Ishikawa (cell line): ENCODE results near the gene RNF157.

Source experiments
- CEBPB ChIP-seq: IDR thresholded peaks from 2 replicates; pipeline ENCODE4 v1.6.1; 2012
- CREB1 ChIP-seq: IDR thresholded peaks from 2 replicates; pipeline ENCODE4 v1.6.1; 2012; ENCODE audit warnings: low read depth
- EGR1 ChIP-seq: IDR thresholded peaks from 2 replicates; pipeline ENCODE4 v1.6.1; 2012
- EP300 ChIP-seq: IDR thresholded peaks from 2 replicates; pipeline ENCODE4 v1.6.1; 2012; ENCODE audit warnings: borderline replicate concordance
- FOXM1 ChIP-seq: IDR thresholded peaks from 2 replicates; pipeline ENCODE4 v1.6.1; 2012; ENCODE audit warnings: low read depth, borderline replicate concordance
- NFIC ChIP-seq: IDR thresholded peaks from 2 replicates; pipeline ENCODE4 v1.6.1; 2012
- RAD21 ChIP-seq: IDR thresholded peaks from 2 replicates; pipeline ENCODE4 v1.6.1; 2012; ENCODE audit warnings: low read depth
- TAF1 ChIP-seq: IDR thresholded peaks from 2 replicates; pipeline ENCODE4 v1.6.1; 2012; ENCODE audit warnings: low read depth, mild to moderate bottlenecking
- TCF12 ChIP-seq: IDR thresholded peaks from 2 replicates; pipeline ENCODE4 v1.6.1; 2012; ENCODE audit warnings: low read depth
- TEAD4 ChIP-seq: IDR thresholded peaks from 2 replicates; pipeline ENCODE4 v1.6.1; 2012
- YY1 ChIP-seq: IDR thresholded peaks from 2 replicates; pipeline ENCODE4 v1.6.1; 2012; ENCODE audit warnings: low read depth
- ZBTB7A ChIP-seq: IDR thresholded peaks from 2 replicates; pipeline ENCODE4 v1.6.1; 2012; ENCODE audit warnings: low read depth
- TF ChIP-seq, protein P1 (sequence below): IDR thresholded peaks from 2 replicates; pipeline ENCODE4 v1.6.1; 2012
- TF ChIP-seq, protein P2 (sequence below): IDR thresholded peaks from 2 replicates; pipeline ENCODE4 v1.6.1; 2012
- TF ChIP-seq, protein P3 (sequence below): IDR thresholded peaks from 2 replicates; pipeline ENCODE4 v1.6.1; 2012; ENCODE audit warnings: low read depth, mild to moderate bottlenecking

Gene RNF157

DNA sequence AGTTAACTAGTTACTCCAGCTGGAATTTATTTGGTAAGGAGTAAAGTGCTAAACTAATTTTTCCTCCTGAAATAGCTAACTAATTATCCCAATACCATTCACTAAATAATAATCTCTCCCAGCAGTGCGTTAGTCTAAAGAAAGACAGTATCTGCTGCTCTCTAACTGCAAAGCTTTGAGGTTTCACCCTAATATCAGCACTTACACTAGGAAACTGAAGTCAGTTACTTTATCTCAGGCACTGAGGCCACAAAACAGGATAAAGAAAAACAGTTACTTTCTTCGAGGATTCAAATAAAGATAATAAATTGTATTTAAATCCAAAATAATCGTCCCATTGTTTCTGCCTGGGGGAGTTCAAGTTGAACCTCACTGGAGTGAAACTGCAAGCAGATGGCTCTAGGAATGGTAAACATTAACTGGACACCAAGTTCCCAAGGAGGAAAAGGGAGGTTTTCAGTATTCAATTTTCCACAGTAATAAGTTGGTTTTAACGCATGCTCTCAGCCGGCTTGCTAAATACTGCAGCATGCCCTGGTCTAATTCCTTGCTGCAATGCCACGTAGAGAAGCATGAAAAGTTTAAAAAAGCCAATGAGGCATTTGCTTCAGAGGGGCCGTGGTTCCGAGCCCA is 79.3 kb downstream of the RNF157 start:
- TF ChIP-seq ZBTB7A (no peak), YY1 (no peak), CREB1 (no peak), CEBPB (no peak), TEAD4 (no peak), TAF1 (no peak), TCF12 (no peak)
- TF ChIP-seq, protein P1, sequence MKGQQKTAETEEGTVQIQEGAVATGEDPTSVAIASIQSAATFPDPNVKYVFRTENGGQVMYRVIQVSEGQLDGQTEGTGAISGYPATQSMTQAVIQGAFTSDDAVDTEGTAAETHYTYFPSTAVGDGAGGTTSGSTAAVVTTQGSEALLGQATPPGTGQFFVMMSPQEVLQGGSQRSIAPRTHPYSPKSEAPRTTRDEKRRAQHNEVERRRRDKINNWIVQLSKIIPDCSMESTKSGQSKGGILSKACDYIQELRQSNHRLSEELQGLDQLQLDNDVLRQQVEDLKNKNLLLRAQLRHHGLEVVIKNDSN, result no peak
- TF ChIP-seq, protein P2, sequence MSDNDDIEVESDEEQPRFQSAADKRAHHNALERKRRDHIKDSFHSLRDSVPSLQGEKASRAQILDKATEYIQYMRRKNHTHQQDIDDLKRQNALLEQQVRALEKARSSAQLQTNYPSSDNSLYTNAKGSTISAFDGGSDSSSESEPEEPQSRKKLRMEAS, result no peak

DNA sequence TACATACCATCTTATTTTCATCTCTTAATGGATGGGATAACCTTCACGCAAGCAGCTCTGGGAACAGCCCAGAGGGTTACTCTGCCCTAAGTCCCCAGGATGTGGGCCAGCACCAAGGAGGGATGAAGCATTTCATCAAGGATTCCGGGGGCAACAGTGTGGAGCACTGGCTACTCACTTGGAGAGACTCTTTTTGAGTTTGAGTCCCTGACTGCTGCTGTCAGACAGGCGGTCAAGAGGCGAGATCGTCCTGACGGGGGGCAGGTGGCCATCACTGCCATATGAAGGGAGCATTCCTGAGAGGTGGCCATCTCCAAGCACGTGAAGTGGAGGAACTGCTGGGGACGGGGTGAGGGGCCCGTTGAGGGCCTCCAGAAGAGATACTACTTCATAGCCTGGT is 81.1 kb downstream of the RNF157 start:
- TF ChIP-seq EGR1, result no peak
- no peak for TF ChIP-seq TCF12
- TF ChIP-seq, protein P3, sequence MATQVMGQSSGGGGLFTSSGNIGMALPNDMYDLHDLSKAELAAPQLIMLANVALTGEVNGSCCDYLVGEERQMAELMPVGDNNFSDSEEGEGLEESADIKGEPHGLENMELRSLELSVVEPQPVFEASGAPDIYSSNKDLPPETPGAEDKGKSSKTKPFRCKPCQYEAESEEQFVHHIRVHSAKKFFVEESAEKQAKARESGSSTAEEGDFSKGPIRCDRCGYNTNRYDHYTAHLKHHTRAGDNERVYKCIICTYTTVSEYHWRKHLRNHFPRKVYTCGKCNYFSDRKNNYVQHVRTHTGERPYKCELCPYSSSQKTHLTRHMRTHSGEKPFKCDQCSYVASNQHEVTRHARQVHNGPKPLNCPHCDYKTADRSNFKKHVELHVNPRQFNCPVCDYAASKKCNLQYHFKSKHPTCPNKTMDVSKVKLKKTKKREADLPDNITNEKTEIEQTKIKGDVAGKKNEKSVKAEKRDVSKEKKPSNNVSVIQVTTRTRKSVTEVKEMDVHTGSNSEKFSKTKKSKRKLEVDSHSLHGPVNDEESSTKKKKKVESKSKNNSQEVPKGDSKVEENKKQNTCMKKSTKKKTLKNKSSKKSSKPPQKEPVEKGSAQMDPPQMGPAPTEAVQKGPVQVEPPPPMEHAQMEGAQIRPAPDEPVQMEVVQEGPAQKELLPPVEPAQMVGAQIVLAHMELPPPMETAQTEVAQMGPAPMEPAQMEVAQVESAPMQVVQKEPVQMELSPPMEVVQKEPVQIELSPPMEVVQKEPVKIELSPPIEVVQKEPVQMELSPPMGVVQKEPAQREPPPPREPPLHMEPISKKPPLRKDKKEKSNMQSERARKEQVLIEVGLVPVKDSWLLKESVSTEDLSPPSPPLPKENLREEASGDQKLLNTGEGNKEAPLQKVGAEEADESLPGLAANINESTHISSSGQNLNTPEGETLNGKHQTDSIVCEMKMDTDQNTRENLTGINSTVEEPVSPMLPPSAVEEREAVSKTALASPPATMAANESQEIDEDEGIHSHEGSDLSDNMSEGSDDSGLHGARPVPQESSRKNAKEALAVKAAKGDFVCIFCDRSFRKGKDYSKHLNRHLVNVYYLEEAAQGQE, result no peak
- TF ChIP-seq, protein P2, result no peak
- no peak for TF ChIP-seq FOXM1
- TF ChIP-seq RAD21, result no peak
- TF ChIP-seq EP300, result no peak
- no peak for TF ChIP-seq CEBPB
- no peak for TF ChIP-seq TEAD4
- no peak for TF ChIP-seq ZBTB7A

DNA sequence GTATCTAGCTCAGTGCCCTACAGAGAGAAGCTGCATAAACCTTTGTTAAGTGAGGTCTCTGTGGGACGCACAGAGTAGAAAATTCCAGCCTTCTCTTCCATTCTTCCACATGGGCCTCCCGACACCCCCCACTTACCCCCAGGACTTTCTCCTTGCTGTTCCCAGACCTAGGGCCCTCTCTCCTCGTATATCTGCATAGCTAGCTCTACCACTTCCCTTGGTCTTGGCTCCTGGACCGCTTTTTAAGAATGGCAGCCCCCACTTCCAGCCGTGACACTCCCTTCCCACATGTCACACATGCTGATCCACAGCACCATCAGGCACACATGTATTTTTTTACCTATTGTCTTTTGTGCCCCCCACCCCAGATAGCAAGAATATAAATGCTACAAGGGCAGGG is 82.5 kb downstream of the RNF157 start:
- no peak for TF ChIP-seq ZBTB7A
- no peak for TF ChIP-seq TEAD4
- no peak for TF ChIP-seq EGR1
- TF ChIP-seq TAF1, result no peak
- TF ChIP-seq FOXM1, result no peak
- TF ChIP-seq YY1, result no peak

DNA sequence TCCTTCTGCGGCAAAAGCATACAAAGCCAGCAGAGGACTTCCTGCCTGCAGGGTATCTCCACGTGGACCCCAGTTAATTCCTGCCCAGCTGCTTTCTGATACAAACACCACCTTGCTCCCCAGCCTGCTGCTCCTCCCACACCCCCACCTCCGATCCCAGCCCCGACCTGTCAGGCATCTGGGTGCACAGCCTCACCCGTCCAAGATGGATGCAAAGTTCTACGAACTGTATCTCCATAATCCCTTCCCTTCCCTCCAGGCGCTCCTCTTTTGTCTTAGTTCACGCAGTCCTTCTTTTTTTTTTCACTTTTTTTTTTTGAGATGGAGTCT is 83.7 kb downstream of the RNF157 start:
- TF ChIP-seq FOXM1 (no peak), YY1 (no peak), TCF12 (no peak), NFIC (no peak), CREB1 (no peak), CEBPB (no peak), ZBTB7A (no peak), TEAD4 (no peak), TAF1 (no peak), EGR1 (no peak), EP300 (no peak), RAD21 (no peak)
- TF ChIP-seq, protein P1, result no peak
- TF ChIP-seq, protein P2, result no peak
- TF ChIP-seq, protein P3, result no peak

- TF ChIP-seq EP300 (no peak), CEBPB (no peak), TEAD4 (no peak), RAD21 (no peak), ZBTB7A (no peak), EGR1 (no peak), TAF1 (no peak), CREB1 (no peak)
- TF ChIP-seq, protein P2, result no peak
- TF ChIP-seq, protein P1, result no peak
- TF ChIP-seq, protein P3, result no peak
These were observed 84.2 kb downstream of the RNF157 start for GRCh38 chr17:76155988-76156661.
